ENCODE measurements around the gene TMEM217.
A peak's percentile ranks its signal among the peaks of the same experiment; 100 is the strongest.
"Not testable (repeated sequence)": the region's sequence is repeated elsewhere in the genome, so short reads cannot be mapped to it uniquely, and the experiment has no call there.

The TMEM217 gene

GRCh38 chr6:37218511-37218910 is 39.4 kb downstream of the TMEM217 start:
- DNase-seq, result no peak

- DNase-seq, result no peak
Observed at GRCh38 chr6:37218061-37218460, 39.9 kb downstream of the TMEM217 start.

- no peak for DNase-seq
Observed at GRCh38 chr6:37212268-37212667, 45.7 kb downstream of the TMEM217 start.

- peak in 45 of 56 donors; percentile 5 to 86 (median 40) for DNase-seq
Observed at GRCh38 chr6:37210313-37210968, 47.5 kb downstream of the TMEM217 start.

GRCh38 chr6:37209461-37210205 is 48.3 kb downstream of the TMEM217 start:
- DNase-seq, result no peak

- DNase-seq, result no peak
Observed at GRCh38 chr6:37208793-37209192, 49.2 kb downstream of the TMEM217 start.

- DNase-seq, result peak in 36 of 56 donors; percentile 1 to 68 (median 18)
Observed at GRCh38 chr6:37207903-37208456, 50.0 kb downstream of the TMEM217 start.

- no peak for DNase-seq
Observed at GRCh38 chr6:37206622-37207021, 51.3 kb downstream of the TMEM217 start.

GRCh38 chr6:37205997-37206340 is 52.0 kb downstream of the TMEM217 start:
- no peak for DNase-seq

- DNase-seq, result no peak
Observed at GRCh38 chr6:37205175-37205996, 52.6 kb downstream of the TMEM217 start.

GRCh38 chr6:37204014-37204751 is 53.8 kb downstream of the TMEM217 start:
- no peak for DNase-seq

- no peak for DNase-seq
Observed at GRCh38 chr6:37202788-37203491, 55.0 kb downstream of the TMEM217 start.

GRCh38 chr6:37201726-37202125 is 56.2 kb downstream of the TMEM217 start:
- no peak for DNase-seq

- no peak for DNase-seq
Observed at GRCh38 chr6:37200085-37200484, 57.9 kb downstream of the TMEM217 start.

GRCh38 chr6:37196451-37196850 is 61.5 kb downstream of the TMEM217 start:
- not testable (repeated sequence) for DNase-seq

GRCh38 chr6:37194886-37195285 is 63.1 kb downstream of the TMEM217 start:
- DNase-seq, result not testable (repeated sequence)

GRCh38 chr6:37192666-37193065 is 65.3 kb downstream of the TMEM217 start:
- no peak for DNase-seq

GRCh38 chr6:37190159-37190535 is 67.8 kb downstream of the TMEM217 start:
- no peak for DNase-seq

- DNase-seq, result no peak
Observed at GRCh38 chr6:37188962-37189510, 68.9 kb downstream of the TMEM217 start.

Measured in nucleus accumbens (tissue), 56 donors.